ENCODE results near the gene EXD1. TPM values are rescaled to one million over a fixed set of nuclear protein-coding genes. Genes with fewer than 3 reads are reported as not detected.
"Not testable (repeated sequence)": the region's sequence is repeated elsewhere in the genome, so short reads cannot be mapped to it uniquely, and the experiment has no call there.

EXD1 gene
- polyA plus RNA-seq, 4 donors: 0.10 TPM; not detected in 3

DNA sequence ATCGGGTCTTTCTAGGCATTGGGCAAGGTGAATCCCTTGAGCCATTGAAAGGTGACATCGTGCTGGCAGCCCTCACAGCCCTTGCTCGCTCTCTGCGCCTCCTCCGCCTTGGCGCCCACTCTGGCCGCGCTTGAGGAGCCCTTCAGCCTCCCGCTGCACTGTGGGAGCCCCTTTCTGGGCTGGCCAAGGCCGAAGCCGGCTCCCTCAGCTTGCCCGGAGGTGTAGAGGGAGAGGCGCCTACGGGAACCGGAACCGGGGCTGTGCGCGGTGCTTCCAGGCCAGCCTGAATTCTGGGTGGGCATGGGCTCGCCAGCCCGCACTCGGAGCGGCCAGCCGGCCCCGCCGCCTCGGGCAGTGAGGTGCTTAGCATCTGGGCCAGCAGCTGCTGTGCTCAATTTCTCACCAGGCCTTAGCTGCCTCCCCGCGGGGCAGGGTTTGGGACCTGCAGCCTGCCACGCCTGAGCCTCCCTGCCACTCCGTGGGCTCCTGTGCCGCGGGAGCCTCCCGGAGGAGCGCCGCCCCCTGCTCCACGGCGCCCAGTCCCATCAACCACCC lies 79.0 kb downstream of the EXD1 start:
- DNase-seq (ENCODE audit: low read depth in 4 of 4, low spot score in 3 of 4): no peak

DNA sequence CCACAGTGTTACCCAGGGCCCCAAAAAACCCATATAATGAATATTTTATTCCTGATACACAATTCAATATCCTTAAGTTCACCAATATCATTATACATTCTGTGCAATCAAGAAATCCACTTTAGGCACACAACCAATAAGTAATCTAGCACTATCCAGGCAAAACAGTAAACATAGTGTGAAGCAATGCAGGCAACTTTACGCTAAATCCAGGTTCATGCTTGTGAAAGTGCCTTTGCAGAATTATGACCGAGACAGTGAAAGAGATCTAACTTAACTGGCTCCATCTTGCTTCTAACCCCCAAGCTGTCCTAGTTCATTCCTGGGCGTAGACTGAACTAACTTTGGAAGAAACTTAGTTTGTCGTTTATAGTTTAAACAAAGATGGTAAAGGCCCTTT lies 80.3 kb downstream of the EXD1 start:
- no peak for DNase-seq (ENCODE audit: low read depth in 4 of 4, low spot score in 3 of 4)

DNA sequence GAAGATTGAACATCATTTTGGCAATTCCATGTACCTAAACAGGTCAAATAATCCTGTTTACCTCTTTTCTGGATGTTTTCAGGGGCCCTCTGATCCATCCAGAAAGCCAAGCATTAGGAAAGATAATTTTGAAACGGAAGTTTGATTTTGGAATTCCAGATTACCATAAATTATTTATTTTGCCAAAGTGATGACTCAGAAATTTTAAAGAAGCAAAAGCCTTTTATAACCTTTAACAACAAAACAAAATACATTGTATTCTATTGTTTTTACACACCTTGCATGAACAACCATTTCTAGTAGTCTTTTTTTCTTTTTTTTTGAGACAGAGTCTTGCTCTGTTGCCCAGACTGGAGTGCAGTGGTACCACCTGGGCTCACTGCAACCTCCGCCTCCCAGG lies 82.5 kb downstream of the EXD1 start:
- DNase-seq (ENCODE audit: low read depth in 4 of 4, low spot score in 3 of 4): no peak

DNA sequence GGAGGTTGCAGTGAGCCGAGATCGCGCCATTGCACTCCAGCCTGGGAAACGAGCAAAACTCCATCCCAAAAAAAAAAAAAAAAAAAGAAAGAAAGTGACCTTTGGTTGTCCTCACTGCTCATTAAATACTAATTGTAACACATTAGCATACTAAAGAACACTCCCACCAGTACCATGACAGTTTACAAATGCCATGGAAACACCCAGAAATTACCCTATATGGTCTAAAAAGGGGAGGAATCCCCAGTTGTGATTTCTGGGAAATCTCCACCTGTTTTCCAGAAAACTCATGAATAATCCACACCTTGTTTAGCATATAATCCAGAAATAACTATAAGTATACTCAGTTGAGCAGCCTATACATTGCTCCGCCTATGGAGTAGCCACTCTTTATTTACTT lies 90.9 kb downstream of the EXD1 start:
- DNase-seq (ENCODE audit: low read depth in 4 of 4, low spot score in 3 of 4): no peak

DNA sequence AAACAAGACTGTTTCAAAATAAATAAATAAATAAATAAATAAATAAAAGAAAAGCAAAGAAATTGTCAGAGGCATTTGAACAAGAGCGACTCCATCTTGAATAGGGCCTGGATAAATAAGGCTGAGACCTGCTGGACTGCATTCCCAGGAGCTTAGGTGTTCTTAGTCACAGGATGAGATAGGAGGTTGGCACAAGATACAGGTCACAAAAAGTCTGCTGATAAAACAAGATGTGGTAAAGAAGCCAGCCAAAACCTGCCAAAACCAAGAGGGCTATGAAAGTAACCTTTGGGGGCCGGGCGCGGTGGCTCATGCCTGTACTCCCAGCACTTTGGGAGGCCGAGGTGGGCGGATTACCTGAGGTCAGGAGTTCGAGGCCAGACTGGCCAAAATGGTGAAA lies 91.4 kb downstream of the EXD1 start:
- not testable (repeated sequence) for DNase-seq (ENCODE audit: low read depth in 4 of 4, low spot score in 3 of 4)

DNA sequence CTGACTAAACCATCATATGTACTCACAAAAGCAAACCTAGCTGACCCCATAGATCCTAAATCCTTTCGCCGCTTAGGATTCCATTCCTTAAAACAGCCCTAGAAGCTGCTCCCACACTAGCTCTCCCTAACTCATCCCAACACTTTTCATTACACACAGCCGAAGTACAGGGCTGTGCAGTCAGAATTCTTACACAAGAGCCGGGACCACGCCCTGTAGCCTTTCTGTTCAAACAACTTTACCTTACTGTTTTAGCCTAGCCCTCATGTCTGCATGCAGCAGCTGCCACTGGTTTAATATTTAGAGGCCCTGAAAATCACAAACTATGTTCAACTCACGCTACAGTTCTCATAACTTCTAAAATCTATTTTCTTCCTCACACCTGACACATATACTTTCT lies 95.0 kb downstream of the EXD1 start:
- DNase-seq (ENCODE audit: low read depth in 4 of 4, low spot score in 3 of 4): not testable (repeated sequence)

DNA sequence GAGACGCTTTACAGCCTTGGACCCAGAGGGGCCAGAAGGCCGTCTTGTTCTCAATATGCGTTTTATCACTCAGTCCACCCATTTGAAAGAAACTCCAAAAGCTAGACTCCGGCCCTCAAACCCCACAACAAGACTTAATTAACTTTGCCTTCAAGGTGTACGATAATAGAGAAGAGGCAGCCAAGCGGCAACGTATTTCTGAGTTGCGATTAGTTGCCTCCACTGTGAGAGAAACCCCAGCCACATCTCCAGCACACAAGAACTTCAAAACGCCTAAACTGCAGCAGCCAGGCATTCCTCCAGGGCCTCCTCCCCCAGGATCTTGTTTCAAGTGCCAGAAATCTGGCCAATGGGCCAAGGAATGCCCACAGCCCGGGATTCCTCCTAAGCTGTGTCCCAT lies 97.1 kb downstream of the EXD1 start:
- no peak for DNase-seq (ENCODE audit: low read depth in 4 of 4, low spot score in 3 of 4)

Other genes starting within 250 kb of the EXD1 start
- gene INO80, start 114.5 kb downstream of the EXD1 start, polyA plus RNA-seq (ENCODE audit: insufficient read length in 4 of 4): 10 to 100 TPM; 20.1 to 22.9 (median 21.5) TPM
- 10 to 100 TPM; 60.7 to 67.1 (median 64.0) TPM for gene CHP1, start 511 bp upstream of the EXD1 start, polyA plus RNA-seq (ENCODE audit: insufficient read length in 4 of 4)
- gene OIP5, start 101.8 kb upstream of the EXD1 start, polyA plus RNA-seq (ENCODE audit: insufficient read length in 4 of 4): 10 to 100 TPM in 1 of 4 donors, 1 to 10 TPM in 3; 7.2 to 10.4 (median 8.1) TPM
- gene NUSAP1, start 102.1 kb upstream of the EXD1 start, polyA plus RNA-seq (ENCODE audit: insufficient read length in 4 of 4): 10 to 100 TPM; 87.2 to 95.6 (median 92.5) TPM
- 10 to 100 TPM; 26.4 to 28.5 (median 27.6) TPM for gene NDUFAF1, start 171.7 kb upstream of the EXD1 start, polyA plus RNA-seq (ENCODE audit: insufficient read length in 4 of 4)
- 10 to 100 TPM; 70.6 to 80.7 (median 76.5) TPM for gene RTF1, start 186.3 kb upstream of the EXD1 start, polyA plus RNA-seq (ENCODE audit: insufficient read length in 4 of 4)

All from right renal pelvis (tissue), 4 donors.